ENCODE measurements around the gene CA6. TPM values are rescaled to one million over a fixed set of nuclear protein-coding genes. Genes with fewer than 3 reads are reported as not detected.

The CA6 gene
- not detected in 5 replicates for total RNA-seq (2022; extraction: Qiagen RNA extraction)

GRCh38 chr1:8945568-8945967 is at the start of gene CA6:
Gene CA6 (plus strand): TSS chr1:8945868. CDS start chr1:8945887, 19 bp downstream.

Other genes with a start within 250 kb of the CA6 start
- 18.4 to 22.3 TPM (median 21.6 TPM) in 5 replicates for gene RERE, start 128.2 kb upstream of the CA6 start, total RNA-seq (2022; extraction: Qiagen RNA extraction)
- 2,833 to 3,042 TPM (median 2,858 TPM) in 5 replicates for gene ENO1, start 67.2 kb upstream of the CA6 start, total RNA-seq (2022; extraction: Qiagen RNA extraction)
- gene SLC2A7, start 80.6 kb downstream of the CA6 start, total RNA-seq (2022; extraction: Qiagen RNA extraction), result not detected in 5 replicates
- 0.04 to 0.25 TPM (median 0.17 TPM) in 5 replicates for gene SLC2A5, start 123.8 kb downstream of the CA6 start, total RNA-seq (2022; extraction: Qiagen RNA extraction)
- gene GPR157, start 183.2 kb downstream of the CA6 start, total RNA-seq (2022; extraction: Qiagen RNA extraction), result 2.9 to 8.1 TPM (median 6.1 TPM) in 5 replicates